Measurements from ENCODE around the gene LRP1. TPM values are rescaled to one million over a fixed set of nuclear protein-coding genes. Genes with fewer than 3 reads are reported as not detected.

The LRP1 gene
- total RNA-seq, 2 donors from 2014 or later = 3.8 to 11.6 TPM

DNA sequence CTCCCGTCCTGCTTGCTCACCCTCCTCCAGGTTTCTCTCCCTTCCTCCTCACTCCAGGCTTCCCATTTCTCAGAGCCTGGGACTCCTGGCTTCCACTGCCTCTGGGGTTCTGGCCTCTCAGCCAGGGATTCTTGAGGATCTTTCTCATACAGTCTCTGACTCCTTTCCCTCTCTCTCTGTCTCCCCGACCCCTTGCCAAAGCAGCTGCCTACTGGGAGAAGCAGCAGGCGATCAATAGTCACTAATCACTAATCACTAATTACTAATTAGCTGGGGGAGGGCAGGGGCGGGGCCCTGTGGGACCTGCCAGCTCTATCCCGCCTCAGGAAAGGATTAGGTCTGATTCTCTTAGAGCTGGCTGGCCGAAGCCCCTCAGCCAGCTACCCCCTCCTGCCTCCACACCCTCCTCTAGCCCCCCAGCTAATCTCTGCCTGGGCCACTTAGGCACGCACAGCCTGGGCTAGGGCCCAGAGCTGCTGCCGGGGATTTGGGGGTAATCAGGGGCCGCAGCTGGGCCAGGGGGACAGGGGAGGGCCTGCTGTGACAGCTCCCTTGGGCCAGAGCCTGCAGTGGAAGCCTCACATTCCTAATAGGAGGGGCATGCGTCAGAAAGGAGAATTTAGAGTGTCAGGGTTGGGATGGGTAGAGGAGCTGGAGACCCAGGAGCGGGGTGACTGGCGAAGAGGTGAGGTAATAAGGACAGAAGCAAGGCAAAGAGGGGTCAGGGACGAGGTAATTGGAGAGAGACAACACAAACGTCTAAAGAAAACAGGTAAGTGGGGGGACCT lies 91.1 kb downstream of the LRP1 start:
- no peaks in the 10 kb centered on the region for H3K9me3 ChIP-seq (ENCODE audit: control insufficient read depth, low read length, poor library complexity, severe bottlenecking)
- H3K4me3 Mint-ChIP-seq = no peak overlapping the region
- H3K4me1 Mint-ChIP-seq = peaks cover 55% of the 10 kb centered on the region
- H3K36me3 Mint-ChIP-seq (ENCODE audit: low read depth) = peaks cover 24% of the 10 kb centered on the region
- peaks cover 87% of the 10 kb centered on the region for H3K27me3 Mint-ChIP-seq
- DNase-seq (no peak), ATAC-seq (no peak)
- no peak overlapping the region for H3K27ac Mint-ChIP-seq

DNA sequence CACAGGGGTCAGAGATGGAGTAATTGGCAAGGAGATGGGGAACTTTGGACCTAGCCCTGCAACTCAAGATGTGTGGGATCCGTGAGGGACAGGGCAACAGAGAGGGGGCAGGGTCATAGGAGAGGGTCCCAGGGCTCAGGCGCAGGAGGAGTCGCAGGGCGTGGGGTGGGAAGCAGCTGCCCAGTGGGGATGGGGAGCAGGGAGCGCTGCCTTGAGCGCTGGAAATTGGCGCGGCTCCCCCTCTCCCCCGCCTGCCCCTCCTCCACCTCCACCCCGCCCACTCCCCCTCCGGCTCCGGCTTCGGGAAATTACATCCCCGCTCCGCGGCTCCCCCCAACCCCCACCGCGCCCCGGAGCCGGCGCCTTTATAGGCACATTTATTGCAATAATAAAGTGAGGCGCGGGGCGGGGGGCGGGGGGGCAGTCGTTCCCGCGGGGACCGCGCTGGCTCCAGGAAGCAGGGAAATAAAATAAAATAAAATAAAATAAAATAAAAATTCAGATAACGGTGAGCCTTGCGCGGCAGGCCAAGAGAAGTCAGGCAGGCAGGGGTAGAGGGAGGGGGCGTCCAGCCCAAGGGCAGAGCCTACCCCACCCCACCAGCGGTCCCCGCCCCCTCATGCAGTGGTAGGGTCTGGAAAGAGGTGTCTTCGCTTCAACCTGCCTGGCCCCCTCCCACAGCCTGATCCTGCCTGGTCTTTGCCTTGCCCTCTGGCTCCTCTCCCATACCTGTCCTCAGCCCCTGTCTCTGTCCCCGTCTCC lies 91.9 kb downstream of the LRP1 start:
- ATAC-seq (no peak), DNase-seq (no peak)
- H3K36me3 Mint-ChIP-seq (ENCODE audit: low read depth) = peaks cover 24% of the 10 kb centered on the region
- H3K27ac Mint-ChIP-seq = no peak overlapping the region
- peaks cover 52% of the 10 kb centered on the region for H3K4me1 Mint-ChIP-seq
- H3K4me3 Mint-ChIP-seq = no peak overlapping the region
- H3K27me3 Mint-ChIP-seq = peaks cover 82% of the 10 kb centered on the region
- H3K9me3 ChIP-seq (ENCODE audit: control insufficient read depth, low read length, poor library complexity, severe bottlenecking) = no peaks in the 10 kb centered on the region

DNA sequence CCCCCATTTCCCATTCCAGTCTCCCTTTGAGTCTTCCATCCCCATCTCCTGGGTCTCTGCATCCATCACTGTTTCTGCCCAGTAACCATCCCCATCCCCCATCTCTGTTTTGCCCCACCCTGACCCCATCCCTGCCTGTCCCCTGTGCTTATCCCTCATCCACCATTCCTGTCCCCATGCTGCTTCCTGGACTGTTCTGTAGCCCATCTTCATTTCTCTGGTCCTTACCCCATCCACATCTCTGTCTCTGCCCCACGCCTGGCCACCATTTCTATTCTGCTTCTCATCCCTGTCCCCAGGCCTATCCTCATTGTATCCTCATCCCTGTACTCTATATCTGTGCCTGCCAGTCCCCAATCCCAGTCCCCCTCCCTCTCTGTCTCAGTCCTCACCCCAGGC lies 92.5 kb downstream of the LRP1 start:
- Mint-ChIP-seq H3K36me3 (ENCODE audit: low read depth) (peaks cover 24% of the 10 kb centered on the region), H3K4me3 (peak overlapping the region; percentile 69), H3K27ac (no peak overlapping the region), H3K4me1 (peaks cover 50% of the 10 kb centered on the region), H3K27me3 (peaks cover 82% of the 10 kb centered on the region)
- DNase-seq (no peak), ATAC-seq (no peak)
- no peaks in the 10 kb centered on the region for H3K9me3 ChIP-seq (ENCODE audit: control insufficient read depth, low read length, poor library complexity, severe bottlenecking)

DNA sequence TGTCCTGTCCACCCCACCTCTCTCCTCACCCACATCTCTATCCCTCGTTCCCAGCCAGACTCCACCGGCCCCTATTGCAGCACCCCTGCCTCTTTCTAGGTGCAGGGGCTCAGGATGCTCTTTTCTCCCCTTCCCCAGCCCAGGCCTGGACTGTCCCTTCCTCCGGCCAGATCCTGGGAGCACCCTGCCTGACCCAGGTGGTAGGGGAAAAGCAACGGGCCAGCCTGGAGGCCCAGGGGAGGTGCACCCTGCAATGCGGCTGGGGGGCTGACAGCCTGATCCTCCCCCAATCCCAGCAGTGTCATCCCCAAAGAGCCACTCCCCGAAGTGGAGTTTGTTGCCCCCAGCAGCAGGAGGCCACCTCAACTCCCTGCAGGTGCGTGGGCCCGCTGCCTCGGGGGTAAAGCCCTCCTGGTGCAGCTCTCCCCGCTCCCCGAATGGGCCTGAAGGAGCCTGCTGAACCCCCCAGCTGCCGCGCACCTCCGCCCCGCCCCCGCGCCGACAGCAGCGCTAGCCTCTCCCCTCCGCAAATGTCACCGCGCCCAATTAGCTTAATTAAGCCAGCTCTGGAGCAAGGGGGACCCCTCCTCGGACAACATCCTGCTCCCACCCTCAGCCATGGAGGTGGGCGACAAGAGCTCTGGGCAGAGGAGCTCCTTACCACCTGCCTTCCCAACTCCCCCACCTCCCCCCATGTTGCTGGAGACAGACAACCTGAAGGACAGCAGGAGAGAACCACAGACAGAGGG lies 93.1 kb downstream of the LRP1 start:
- DNase-seq (no peak), ATAC-seq (no peak)
- Mint-ChIP-seq H3K27me3 (peaks cover 84% of the 10 kb centered on the region), H3K4me1 (peaks cover 53% of the 10 kb centered on the region), H3K4me3 (peak overlapping the region; percentile 69), H3K27ac (no peak overlapping the region), H3K36me3 (ENCODE audit: low read depth) (peaks cover 25% of the 10 kb centered on the region)
- no peaks in the 10 kb centered on the region for H3K9me3 ChIP-seq (ENCODE audit: control insufficient read depth, low read length, poor library complexity, severe bottlenecking)

DNA sequence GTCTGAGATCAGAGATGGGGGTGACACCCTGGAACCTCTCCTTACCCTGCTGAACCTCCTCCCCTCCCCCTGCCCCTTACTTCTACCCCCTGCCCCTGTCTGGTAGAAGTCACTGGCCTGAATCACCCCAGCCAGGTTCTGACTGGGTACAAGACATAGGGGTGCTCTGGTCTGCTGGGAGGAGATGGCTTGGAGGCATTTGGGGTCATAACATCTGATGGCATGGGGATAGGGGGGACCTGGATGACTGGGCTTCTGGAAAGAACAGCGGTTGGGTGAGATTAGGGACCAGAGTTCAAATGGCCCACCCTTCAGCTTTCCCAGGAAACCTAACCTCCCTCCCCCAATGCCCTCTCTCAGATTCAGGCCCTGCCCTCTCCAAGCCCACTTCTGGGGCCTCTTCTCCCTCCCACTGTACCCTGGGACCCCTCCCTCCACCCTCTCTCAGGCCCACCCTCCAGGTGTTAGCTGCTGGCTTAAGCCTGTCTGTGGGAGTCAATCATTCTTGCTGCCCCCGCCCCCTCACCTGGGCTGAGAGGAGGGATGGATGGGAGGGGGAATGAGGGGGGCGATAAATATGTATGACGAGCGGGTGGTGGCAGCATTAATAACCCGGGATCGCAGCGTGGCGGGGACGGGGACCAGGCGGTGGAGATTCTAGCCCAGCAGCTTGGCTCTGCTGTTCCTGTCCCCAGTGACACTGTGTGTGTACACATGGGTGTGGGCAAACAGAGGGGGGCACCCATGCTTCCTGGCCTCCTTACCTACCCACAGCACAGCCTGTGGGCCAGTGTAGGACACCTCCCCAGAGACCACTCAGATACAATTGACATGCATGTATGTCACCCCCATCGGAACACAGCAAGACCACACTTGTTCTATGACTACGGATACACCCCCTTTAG lies 94.3 kb downstream of the LRP1 start:
- ATAC-seq (no peak), DNase-seq (no peak)
- no peaks in the 10 kb centered on the region for H3K9me3 ChIP-seq (ENCODE audit: control insufficient read depth, low read length, poor library complexity, severe bottlenecking)
- Mint-ChIP-seq H3K27ac (no peak overlapping the region), H3K4me1 (peaks cover 52% of the 10 kb centered on the region), H3K27me3 (peaks cover 84% of the 10 kb centered on the region), H3K36me3 (ENCODE audit: low read depth) (peaks cover 28% of the 10 kb centered on the region), H3K4me3 (peak overlapping the region; percentile 3)

DNA sequence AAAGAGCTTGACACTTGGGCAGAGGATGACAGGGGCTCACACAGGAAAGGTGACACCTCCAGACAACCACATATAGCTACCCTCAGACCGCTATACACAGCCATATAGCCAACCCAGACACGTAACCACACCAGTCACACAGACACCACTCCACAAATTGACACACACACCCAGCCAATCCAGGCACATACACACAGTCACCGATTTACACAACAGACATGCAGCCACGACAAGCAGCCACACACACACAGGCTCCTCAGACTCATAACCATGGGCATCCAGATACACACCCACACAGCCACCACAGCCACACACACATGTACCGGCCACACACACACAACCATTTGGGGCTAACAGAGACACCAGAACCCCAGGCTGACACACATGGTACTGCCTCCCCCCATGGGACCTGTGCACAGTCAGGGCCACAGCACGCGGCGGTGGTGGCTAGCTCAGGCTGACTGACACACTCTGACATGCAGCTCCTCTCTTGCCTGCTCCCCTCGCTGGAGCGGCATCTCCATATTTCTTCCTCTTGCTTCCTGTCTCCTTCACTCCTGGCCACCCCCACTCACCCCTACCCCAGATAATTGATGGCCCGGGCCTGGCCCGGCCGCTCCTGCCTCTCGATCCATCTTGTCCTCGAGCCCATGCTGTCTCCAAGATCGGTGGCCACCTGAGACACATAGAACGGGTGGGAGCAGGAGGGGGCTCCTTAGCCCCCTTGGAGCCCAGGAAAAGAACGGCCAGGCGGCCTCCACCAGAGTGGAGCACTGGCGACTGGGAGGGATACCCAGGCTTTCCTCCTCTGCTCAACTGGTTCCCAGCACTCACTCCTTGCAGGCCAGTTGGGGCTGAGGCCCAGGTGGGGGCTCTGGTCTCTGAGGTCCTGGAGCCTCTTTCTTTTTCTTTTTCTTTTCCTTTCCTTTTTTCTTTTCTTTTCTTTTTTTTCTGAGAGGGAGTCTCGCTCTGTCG lies 95.2 kb downstream of the LRP1 start:
- Mint-ChIP-seq H3K4me1 (peaks cover 48% of the 10 kb centered on the region), H3K27ac (no peak overlapping the region)
- DNase-seq = no peak

DNA sequence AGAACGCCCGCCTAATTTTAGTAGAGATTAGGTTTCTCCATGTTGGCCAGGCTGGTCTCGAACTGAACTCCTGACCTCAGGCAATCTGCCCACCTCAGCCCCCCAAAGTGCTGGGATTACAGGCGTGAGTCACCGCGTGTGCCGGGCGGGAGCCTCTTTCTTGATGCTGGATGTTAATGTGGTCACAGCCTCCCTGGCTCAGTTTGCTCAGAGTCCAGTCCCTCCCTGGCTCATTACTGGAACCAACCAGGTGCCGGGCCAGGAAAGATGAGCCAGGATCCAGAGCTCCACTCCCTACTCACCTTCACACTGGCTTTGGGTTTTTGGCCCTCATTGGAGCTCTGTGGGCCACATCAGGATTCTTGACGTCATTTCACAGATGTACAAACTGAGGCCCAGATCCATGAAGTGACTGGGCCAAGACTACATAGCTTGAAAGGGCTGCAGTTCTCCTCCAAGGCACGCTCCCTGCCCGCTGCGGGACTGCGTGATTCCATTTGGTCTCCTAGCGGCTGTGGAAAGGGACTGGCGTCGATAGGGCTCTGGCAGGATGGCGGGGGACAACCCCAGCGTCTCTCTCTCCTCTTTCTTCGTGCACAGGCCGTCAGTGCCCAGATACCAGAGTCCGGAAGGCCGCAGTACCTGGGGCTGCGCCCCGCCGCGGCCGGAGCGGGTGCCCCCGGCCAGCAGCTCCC lies 96.1 kb downstream of the LRP1 start:
- DNase-seq = no peak
- Mint-ChIP-seq H3K27me3 (peaks cover 65% of the 10 kb centered on the region), H3K4me1 (peaks cover 49% of the 10 kb centered on the region), H3K4me3 (no peak overlapping the region), H3K27ac (no peak overlapping the region), H3K36me3 (ENCODE audit: low read depth) (peaks cover 22% of the 10 kb centered on the region)
- no peak for ATAC-seq
- H3K9me3 ChIP-seq (ENCODE audit: control insufficient read depth, low read length, poor library complexity, severe bottlenecking) = no peaks in the 10 kb centered on the region

More for the DNA sequence above, 95.2 kb downstream of the LRP1 start:
- peaks cover 27% of the 10 kb centered on the region for H3K36me3 Mint-ChIP-seq (ENCODE audit: low read depth)
- peak overlapping the region; percentile 3 for H3K4me3 Mint-ChIP-seq
- no peaks in the 10 kb centered on the region for H3K9me3 ChIP-seq (ENCODE audit: control insufficient read depth, low read length, poor library complexity, severe bottlenecking)
- H3K27me3 Mint-ChIP-seq = peaks cover 75% of the 10 kb centered on the region
- no peak for ATAC-seq

DNA sequence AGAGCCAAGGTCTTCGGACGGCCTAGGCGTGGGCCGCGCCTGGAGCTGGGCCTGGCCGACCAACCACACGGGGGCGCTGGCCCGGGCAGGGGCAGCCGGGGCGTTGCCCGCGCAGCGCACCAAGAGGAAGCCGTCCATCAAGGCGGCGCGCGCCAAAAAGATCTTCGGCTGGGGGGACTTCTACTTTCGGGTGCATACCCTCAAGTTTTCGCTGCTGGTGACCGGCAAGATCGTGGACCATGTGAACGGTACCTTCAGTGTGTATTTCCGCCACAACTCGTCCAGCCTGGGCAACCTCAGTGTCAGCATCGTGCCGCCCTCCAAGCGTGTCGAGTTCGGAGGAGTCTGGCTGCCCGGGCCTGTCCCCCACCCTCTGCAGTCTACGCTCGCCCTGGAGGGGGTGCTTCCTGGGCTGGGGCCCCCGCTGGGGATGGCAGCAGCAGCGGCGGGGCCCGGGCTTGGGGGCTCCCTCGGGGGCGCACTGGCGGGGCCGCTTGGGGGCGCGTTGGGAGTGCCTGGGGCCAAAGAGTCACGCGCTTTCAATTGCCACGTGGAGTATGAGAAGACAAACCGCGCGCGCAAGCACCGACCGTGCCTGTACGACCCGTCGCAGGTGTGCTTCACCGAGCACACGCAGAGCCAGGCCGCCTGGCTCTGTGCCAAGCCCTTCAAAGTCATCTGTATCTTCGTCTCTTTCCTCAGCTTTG lies 96.8 kb downstream of the LRP1 start:
- peaks cover 52% of the 10 kb centered on the region for H3K4me1 Mint-ChIP-seq
- DNase-seq (peak; percentile 48 to 63 (median 53)), ATAC-seq (peak; percentile 70)
- no peaks in the 10 kb centered on the region for H3K9me3 ChIP-seq (ENCODE audit: control insufficient read depth, low read length, poor library complexity, severe bottlenecking)
- H3K4me3 Mint-ChIP-seq = peak overlapping the region; percentile 52
- peaks cover 59% of the 10 kb centered on the region for H3K27me3 Mint-ChIP-seq
- peaks cover 20% of the 10 kb centered on the region for H3K36me3 Mint-ChIP-seq (ENCODE audit: low read depth)
- H3K27ac Mint-ChIP-seq = no peak overlapping the region

DNA sequence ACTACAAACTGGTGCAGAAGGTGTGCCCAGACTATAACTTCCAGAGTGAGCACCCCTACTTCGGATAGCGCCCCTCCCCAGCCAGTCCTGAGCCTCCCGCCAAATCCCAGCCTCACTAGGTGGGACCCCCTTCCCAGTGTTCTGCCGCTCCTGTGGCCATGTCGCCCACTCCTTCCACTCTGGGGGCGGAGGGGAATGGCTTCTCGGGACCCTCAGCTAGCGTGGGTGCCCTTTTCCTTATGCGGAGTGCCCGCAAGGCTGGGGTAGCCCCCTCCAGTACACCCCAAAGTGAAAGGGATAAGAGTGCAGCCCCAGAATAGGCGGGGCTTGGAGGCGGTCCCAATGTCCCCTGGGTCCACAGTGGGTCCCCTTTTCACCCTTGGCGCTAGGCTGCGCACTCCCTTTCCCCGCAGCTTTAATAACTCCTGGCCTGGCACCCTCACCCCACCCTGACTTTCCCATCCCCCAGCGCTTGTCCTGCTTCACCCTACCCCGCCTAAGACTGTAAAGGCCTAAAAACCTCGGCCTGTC lies 97.5 kb downstream of the LRP1 start:
- H3K4me1 Mint-ChIP-seq = peaks cover 56% of the 10 kb centered on the region
- peaks cover 17% of the 10 kb centered on the region for H3K36me3 Mint-ChIP-seq (ENCODE audit: low read depth)
- no peak overlapping the region for H3K27ac Mint-ChIP-seq
- ATAC-seq (no peak), DNase-seq (no peak)
- H3K9me3 ChIP-seq (ENCODE audit: control insufficient read depth, low read length, poor library complexity, severe bottlenecking) = no peaks in the 10 kb centered on the region
- H3K27me3 Mint-ChIP-seq = peaks cover 55% of the 10 kb centered on the region
- H3K4me3 Mint-ChIP-seq = peak overlapping the region; percentile 41

DNA sequence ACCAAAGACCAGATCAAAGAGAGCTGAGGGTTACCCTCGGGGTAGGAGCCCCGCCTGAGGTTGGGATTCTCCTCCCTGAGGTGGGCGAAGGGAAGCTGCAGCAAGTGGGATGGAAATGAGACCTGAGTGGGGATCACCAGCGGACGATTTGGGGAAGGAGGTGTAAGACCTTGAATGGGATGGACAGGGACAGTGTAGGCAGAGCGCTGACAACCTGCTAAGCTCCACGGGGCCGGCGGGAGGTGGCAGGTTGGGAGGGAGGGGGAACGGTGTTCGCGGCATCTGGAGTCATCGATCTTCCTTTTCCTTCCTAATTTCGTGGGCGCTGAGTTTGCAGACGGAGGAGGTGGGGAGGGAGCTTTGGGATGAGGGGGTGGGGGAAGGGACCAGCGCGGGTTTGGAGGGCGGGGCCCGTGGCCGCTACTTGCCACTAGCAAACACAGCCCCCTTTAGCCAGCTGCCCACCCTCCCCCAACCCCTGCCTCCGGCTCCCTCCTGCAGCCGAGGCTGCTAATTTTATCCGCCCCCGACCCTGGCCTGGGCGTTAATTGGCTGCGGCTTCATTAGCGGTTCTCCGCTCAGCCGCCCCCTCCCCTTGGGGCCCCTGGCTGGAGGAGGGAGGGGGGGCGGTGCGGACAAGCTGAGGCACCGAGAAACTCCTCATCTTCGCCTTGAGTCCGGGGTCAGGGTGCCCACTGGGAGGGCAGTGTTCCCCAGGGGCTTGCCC lies 98.5 kb downstream of the LRP1 start:
- DNase-seq = no peak
- H3K9me3 ChIP-seq (ENCODE audit: control insufficient read depth, low read length, poor library complexity, severe bottlenecking) = no peaks in the 10 kb centered on the region
- Mint-ChIP-seq H3K36me3 (ENCODE audit: low read depth) (peaks cover 14% of the 10 kb centered on the region), H3K4me3 (peak overlapping the region; percentile 41), H3K27ac (no peak overlapping the region), H3K4me1 (peaks cover 51% of the 10 kb centered on the region), H3K27me3 (peaks cover 45% of the 10 kb centered on the region)
- ATAC-seq = no peak

Data from T-helper 17 cell (primary cell).